ENCODE measurements around the gene UST. TPM values are rescaled to one million over a fixed set of nuclear protein-coding genes. Genes with fewer than 3 reads are reported as not detected.

UST gene
- total and polyA plus RNA-seq, 9 of the 15 experiments (the other 6 are each of a cell fraction or from before 2014, with no cell fraction given), result 0.04 to 0.10 TPM; not detected in 7

DNA sequence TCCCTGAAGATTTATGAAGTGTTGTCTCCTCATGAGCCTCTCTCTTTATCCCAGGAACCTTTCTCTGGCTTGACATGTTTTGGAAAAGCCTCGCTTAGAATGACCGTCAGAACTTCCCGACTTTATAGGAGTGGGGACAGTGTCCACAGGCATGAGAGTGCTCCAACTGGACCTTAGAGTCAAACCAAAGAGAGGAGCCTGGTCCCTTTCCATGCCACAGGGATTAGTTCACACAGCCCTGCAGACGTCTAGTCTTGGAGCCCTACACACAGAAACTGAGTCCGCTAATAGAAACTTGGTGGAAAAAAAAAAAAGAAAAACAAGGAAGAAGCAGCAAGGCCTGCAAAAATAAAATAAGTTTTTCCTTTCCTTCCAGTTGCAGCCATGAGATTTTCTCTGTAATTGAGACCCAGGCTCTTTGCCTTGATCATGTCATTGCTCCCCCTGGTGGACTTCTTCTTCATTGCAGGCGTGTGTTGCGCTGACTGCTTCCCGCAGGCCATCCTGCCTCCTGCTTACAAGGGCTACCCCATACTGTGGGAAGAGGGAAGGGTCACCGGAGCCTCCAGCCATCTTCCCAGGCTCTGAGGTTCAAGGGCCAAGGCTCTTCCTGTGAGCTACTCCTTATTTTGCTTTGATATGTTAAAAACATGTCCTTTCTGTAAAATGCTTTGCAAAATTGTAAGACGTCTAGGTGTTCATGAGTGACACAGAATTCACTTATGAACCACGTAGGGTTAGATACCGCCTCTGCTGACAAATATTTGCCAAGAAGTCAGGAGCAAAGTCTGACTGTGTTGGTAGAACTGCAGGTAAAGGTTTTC lies 201.0 kb downstream of the UST start (continued):
- TF ChIP-seq RAD21 (CRISPR knock-in tag; conservative IDR thresholded peaks at IDR 0.05 in 1 of 2, IDR thresholded peaks at IDR 0.05 in 1 of 2), result peak; percentile 59 to 78
- no peak for TF ChIP-seq TCF7 (IDR thresholded peaks at IDR 0.05; ENCODE audit: borderline replicate concordance)
- TF ChIP-seq SMC3 (conservative IDR thresholded peaks at IDR 0.05; ENCODE audit: insufficient read depth, low read depth, low read length), result peak; percentile 85
- TF ChIP-seq CREB3L1 (IDR thresholded peaks at IDR 0.05; ENCODE audit: borderline replicate concordance, low read depth), result no peak
- TF ChIP-seq, protein P1, sequence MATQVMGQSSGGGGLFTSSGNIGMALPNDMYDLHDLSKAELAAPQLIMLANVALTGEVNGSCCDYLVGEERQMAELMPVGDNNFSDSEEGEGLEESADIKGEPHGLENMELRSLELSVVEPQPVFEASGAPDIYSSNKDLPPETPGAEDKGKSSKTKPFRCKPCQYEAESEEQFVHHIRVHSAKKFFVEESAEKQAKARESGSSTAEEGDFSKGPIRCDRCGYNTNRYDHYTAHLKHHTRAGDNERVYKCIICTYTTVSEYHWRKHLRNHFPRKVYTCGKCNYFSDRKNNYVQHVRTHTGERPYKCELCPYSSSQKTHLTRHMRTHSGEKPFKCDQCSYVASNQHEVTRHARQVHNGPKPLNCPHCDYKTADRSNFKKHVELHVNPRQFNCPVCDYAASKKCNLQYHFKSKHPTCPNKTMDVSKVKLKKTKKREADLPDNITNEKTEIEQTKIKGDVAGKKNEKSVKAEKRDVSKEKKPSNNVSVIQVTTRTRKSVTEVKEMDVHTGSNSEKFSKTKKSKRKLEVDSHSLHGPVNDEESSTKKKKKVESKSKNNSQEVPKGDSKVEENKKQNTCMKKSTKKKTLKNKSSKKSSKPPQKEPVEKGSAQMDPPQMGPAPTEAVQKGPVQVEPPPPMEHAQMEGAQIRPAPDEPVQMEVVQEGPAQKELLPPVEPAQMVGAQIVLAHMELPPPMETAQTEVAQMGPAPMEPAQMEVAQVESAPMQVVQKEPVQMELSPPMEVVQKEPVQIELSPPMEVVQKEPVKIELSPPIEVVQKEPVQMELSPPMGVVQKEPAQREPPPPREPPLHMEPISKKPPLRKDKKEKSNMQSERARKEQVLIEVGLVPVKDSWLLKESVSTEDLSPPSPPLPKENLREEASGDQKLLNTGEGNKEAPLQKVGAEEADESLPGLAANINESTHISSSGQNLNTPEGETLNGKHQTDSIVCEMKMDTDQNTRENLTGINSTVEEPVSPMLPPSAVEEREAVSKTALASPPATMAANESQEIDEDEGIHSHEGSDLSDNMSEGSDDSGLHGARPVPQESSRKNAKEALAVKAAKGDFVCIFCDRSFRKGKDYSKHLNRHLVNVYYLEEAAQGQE (IDR thresholded peaks at IDR 0.05; ENCODE audit: borderline replicate concordance), result peak; percentile 65; the same call in 1 of the 2 replicates
- TF ChIP-seq, protein P1 (CRISPR knock-in tag; IDR thresholded peaks at IDR 0.05; ENCODE audit: low read depth), result no peak
- TF ChIP-seq NFIC (IDR thresholded peaks at IDR 0.05), result no peak
- TF ChIP-seq MBD2 (IDR thresholded peaks at IDR 0.05; ENCODE audit: borderline replicate concordance, low read depth), result no peak
- TF ChIP-seq BDP1 (IDR thresholded peaks at IDR 0.05; ENCODE audit: insufficient read depth, insufficient read length), result no peak
- no peak for TF ChIP-seq CSDE1 (IDR thresholded peaks at IDR 0.05)
